Neural cell (in vitro differentiated cells): ENCODE measurements around the gene FLRT2.

Source experiments
- EP300 ChIP-seq: fragments of 450-650 bp; conservative IDR thresholded peaks from 2 replicates; pipeline ENCODE4 v1.6.1; 2014; ENCODE audit warnings: antibody characterized with exemption, mild to moderate bottlenecking, moderate library complexity; ENCODE audit not compliant: poor library complexity, severe bottlenecking
- EZH2 ChIP-seq: fragments of 200-600, 300-800 bp; shearing (Covaris generic), sonication (generic); IDR thresholded peaks from 2 replicates; pipeline ENCODE4 v1.6.1; 2014; ENCODE audit warnings: antibody characterized with exemption, low read length, borderline replicate concordance, mild to moderate bottlenecking; ENCODE audit not compliant: insufficient read depth, poor library complexity, severe bottlenecking
- MXI1 ChIP-seq: fragments of 450-650 bp; conservative IDR thresholded peaks from 2 replicates; pipeline ENCODE4 v1.6.1; 2014; ENCODE audit warnings: antibody characterized with exemption, mild to moderate bottlenecking; ENCODE audit not compliant: poor library complexity, severe bottlenecking
- POLR2AphosphoS5 ChIP-seq: IDR thresholded peaks from 2 replicates; pipeline ENCODE4 v1.6.1; 2012
- RAD21 ChIP-seq: fragments of 450-650 bp; conservative IDR thresholded peaks from 2 replicates; pipeline ENCODE4 v1.6.1; 2014; ENCODE audit warnings: antibody characterized with exemption, mild to moderate bottlenecking, moderate library complexity
- SMC3 ChIP-seq: fragments of 450-650 bp; conservative IDR thresholded peaks from 2 replicates; pipeline ENCODE4 v1.6.1; 2014; ENCODE audit warnings: antibody characterized with exemption, mild to moderate bottlenecking, moderate library complexity; ENCODE audit not compliant: poor library complexity
- TAF1 ChIP-seq: IDR thresholded peaks from 2 replicates; pipeline ENCODE4 v1.6.1; 2012; ENCODE audit warnings: low read depth
- TF ChIP-seq, protein P1 (sequence below): fragments of 450-650 bp; IDR thresholded peaks from 2 replicates; pipeline ENCODE4 v1.5.1; 2014; ENCODE audit warnings: antibody characterized with exemption, mild to moderate bottlenecking, moderate library complexity; ENCODE audit not compliant: poor library complexity, severe bottlenecking
- TF ChIP-seq, protein P2 (sequence below): IDR thresholded peaks from 2 replicates; pipeline ENCODE4 v1.6.1; 2012; ENCODE audit warnings: borderline replicate concordance

DNA sequence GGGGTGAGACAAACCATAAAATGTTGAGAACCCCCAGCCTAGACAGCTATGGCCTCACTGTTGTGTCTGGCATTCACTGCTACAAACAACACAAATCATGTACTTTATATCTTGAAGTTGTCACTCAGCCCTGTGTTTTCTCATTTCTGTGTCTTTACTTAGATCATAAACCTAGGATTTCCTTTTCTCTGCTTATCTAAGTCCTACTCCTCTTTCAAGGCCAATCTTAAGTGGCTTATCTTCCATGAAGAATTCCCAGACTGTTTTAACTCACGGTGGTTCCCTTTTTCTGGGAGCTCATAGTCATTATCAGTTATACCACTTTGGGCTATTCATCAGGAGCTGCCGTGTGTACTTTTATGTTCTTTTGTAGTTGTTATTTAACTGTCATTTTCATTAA is 42.1 kb downstream of the FLRT2 start:
- TF ChIP-seq, protein P1, sequence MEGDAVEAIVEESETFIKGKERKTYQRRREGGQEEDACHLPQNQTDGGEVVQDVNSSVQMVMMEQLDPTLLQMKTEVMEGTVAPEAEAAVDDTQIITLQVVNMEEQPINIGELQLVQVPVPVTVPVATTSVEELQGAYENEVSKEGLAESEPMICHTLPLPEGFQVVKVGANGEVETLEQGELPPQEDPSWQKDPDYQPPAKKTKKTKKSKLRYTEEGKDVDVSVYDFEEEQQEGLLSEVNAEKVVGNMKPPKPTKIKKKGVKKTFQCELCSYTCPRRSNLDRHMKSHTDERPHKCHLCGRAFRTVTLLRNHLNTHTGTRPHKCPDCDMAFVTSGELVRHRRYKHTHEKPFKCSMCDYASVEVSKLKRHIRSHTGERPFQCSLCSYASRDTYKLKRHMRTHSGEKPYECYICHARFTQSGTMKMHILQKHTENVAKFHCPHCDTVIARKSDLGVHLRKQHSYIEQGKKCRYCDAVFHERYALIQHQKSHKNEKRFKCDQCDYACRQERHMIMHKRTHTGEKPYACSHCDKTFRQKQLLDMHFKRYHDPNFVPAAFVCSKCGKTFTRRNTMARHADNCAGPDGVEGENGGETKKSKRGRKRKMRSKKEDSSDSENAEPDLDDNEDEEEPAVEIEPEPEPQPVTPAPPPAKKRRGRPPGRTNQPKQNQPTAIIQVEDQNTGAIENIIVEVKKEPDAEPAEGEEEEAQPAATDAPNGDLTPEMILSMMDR: no peak
- TF ChIP-seq EP300 (no peak), SMC3 (no peak), EZH2 (no peak), MXI1 (no peak), POLR2AphosphoS5 (no peak), TAF1 (no peak), RAD21 (no peak)
- TF ChIP-seq, protein P2, sequence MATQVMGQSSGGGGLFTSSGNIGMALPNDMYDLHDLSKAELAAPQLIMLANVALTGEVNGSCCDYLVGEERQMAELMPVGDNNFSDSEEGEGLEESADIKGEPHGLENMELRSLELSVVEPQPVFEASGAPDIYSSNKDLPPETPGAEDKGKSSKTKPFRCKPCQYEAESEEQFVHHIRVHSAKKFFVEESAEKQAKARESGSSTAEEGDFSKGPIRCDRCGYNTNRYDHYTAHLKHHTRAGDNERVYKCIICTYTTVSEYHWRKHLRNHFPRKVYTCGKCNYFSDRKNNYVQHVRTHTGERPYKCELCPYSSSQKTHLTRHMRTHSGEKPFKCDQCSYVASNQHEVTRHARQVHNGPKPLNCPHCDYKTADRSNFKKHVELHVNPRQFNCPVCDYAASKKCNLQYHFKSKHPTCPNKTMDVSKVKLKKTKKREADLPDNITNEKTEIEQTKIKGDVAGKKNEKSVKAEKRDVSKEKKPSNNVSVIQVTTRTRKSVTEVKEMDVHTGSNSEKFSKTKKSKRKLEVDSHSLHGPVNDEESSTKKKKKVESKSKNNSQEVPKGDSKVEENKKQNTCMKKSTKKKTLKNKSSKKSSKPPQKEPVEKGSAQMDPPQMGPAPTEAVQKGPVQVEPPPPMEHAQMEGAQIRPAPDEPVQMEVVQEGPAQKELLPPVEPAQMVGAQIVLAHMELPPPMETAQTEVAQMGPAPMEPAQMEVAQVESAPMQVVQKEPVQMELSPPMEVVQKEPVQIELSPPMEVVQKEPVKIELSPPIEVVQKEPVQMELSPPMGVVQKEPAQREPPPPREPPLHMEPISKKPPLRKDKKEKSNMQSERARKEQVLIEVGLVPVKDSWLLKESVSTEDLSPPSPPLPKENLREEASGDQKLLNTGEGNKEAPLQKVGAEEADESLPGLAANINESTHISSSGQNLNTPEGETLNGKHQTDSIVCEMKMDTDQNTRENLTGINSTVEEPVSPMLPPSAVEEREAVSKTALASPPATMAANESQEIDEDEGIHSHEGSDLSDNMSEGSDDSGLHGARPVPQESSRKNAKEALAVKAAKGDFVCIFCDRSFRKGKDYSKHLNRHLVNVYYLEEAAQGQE: no peak
